GM21528 (cell line): ENCODE results near the gene CD34.

Experiments
- ATAC-seq: cut with Tn5 transposase; IDR thresholded peaks from one replicate; pipeline ENCODE4 v1.9.1; 2021; ENCODE audit warnings: mild to moderate bottlenecking, moderate library complexity; ENCODE audit not compliant: unreplicated experiment, low FRiP score

CD34 gene

DNA sequence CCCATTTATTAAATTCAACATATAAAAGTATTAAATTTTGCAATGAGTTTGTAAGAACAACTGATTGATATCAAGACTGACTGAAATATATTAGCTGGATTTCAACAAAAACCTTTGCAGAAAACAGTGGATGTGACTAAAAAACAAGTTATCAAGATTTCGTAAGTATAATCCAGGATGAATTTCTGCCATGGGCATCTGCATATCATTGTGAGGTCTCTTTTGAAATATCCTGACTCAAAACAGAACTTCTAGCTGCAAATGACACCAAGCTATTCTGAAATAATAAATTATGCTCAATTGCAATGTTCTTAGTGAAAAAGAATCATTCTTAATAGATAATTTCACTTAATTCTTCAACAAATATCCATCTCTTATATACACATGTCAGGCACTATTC lies 52.6 kb downstream of the CD34 start:
- ATAC-seq: no peak

- ATAC-seq: no peak
Measured at GRCh38 chr1:207857447-207857846, 53.5 kb downstream of the CD34 start.

- ATAC-seq: no peak
Measured at GRCh38 chr1:207856276-207857023, 54.5 kb downstream of the CD34 start.

DNA sequence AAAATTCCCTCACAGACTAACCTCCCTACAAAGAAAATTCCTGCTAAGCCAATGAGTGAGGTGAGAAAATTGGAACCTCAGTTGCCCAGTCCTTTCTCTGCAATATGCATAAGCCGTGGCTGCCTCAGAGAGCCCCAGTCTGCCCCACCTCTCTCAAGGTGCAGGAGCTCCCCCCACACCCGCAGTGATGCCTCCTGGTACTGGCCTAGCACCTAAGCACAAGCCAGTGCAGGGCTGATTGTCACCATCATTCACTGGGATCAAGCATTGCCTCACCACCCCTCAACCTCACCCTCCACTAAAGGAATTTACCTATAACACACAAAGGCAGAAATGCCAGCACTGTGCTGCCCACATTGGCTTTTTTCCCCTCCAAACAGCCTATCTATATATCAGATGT lies 56.9 kb downstream of the CD34 start:
- no peak for ATAC-seq

- ATAC-seq: no peak
Measured at GRCh38 chr1:207853372-207853757, 57.6 kb downstream of the CD34 start.

DNA sequence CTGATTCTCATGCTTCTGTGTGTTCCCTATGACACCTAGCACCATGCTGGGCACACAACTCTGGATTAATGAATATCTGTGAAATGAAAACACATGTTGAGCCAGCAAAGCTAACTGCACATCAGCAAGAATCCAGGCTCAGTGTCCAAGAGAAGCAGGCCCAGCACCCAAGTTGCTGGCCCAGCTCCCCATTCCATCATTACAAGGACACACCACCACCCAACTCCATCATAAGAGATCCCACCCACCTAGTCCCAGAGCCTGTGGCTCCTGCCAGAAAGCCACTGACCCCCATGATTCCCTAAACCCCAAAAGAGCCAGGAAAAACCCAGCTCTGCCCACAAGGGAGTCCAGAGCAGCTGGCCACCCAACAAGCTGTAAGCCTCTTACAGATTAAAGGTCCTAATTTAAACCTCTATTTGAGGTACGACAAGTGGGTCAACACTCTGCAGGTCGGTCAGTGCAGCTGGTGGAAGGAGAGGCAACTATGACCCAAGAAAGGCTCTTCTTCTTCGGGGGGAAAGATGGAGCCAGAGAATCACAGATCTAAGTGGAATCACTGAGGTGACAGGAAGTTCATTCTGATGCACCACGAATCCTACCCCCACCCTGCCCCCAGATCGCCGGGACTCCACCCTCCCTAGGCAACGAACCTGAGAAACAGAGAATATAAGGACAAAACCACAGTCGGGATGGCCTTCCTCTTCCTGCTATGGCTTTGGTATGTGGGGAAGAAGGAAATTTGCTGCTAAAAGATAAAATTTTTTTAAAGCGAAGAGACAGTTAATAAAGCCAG lies 58.2 kb downstream of the CD34 start:
- no peak for ATAC-seq

GRCh38 chr1:207851696-207852095 lies 59.2 kb downstream of the CD34 start:
- ATAC-seq: no peak

DNA sequence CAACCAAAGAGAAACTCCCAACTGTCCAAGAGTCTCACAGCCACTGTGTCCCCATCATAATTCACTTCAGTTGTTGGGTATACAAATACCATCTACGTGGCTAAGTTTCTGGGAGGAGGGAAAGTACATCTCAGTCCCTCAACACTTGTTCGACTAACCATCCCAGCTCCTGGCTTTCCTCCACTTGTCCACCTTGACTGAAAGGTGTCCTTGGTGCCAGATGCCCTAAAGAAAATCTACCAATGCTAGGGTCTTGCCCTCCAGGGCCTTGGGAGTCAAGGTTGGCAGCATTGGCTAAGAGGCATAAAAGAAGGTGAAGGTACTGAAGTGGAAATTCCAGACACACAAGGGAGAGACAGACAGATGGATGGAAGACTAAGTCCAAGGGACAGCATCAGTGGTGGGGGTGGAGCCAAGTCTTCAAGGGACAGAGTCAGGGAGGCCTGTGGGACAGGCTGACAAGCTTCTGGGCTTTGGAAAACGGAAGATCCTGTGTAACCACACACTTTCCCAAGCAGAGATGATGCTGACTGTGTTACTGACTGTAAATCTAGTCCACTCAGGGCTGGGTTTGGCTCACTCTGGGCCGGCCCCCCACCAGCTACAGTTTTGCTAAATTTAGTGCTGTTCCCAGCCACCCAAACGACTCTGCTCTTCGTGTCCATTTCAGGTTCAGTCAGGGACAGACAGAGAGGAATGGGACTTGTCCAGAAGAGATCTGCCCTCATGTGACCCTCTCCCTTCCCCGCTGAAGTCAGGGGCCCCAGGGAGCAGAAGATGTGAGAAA lies 60.1 kb downstream of the CD34 start:
- ATAC-seq: no peak

GRCh38 chr1:207849646-207850045 lies 61.3 kb downstream of the CD34 start:
- ATAC-seq: no peak

- no peak for ATAC-seq
Measured at GRCh38 chr1:207849016-207849415, 61.9 kb downstream of the CD34 start.

GRCh38 chr1:207848234-207848633 lies 62.7 kb downstream of the CD34 start:
- ATAC-seq: no peak

DNA sequence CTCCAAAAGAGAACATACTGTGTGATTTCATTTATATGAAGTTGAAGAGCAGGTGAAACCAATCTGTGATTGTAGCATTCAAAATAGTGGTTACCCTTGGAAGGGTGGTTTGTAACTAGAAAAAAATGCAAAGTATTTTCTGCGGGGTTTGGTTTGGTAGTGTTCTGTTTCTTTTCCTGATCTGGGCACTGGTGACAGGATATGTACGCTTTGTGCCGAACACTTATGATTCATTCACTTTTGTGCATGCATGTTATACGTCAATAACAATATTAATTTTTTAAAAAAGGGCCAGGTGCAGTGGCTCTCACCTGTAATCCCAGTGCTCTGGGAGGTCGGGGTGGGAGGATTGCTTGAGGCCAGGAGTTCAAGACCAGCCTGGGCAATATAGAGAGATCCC lies 63.8 kb downstream of the CD34 start:
- ATAC-seq: no peak

DNA sequence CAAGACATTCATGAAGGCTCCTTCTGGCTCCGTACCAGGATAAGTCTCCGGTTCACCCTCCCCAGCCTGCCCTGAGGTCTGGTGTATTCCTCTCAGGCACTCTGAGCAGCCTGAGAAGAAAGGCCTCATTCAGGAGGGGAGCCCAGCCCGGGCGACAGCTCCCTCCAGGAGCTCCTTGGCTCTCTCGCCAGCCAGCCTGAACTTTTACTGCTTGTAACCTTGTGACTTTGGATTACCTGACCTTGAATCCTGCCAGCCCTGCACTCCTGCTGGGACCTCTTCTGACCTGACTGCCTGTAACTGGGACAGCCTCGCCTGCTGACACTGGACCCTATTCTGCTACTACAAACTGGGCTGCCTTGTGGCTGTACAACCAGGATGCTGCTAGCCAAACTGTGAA lies 65.8 kb downstream of the CD34 start:
- no peak for ATAC-seq

DNA sequence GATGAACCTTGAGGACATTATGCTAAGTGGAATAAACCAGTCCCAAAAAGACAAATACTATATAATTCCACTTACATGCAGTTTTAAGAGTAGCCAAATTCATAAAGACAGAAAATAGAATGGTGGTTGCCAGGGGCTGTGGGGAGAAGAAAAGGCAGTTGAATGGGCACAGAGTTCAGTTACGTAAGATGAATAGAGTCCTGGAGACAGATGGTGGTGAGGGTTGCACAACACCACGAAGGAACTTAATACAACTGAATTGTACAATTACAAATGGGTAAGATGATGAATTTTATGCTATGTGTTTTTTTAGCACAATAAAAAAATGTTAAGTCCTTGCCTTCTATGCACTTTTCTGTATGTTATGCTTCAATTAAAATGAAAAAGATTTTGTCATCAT lies 66.6 kb downstream of the CD34 start:
- no peak for ATAC-seq

DNA sequence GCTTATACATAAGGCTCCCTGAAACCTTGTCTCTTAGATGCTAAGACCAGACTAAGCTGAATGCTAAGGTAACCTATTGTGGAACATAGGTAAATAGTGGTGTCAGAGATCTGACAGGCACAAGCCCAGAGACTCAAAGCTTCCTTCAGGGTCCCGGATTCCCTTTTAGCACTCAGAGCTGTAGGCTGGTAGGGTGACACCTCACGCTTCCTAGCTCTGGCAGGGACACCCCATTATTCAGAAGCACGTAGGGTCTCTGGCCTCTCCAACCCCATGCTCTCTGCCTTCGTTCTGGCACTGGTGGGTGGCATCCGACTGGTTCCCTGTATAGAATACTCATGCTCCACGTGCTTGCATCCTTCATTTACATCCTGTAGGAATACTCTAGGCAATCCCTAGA lies 68.4 kb downstream of the CD34 start:
- ATAC-seq: no peak

GRCh38 chr1:207841901-207842300 lies 69.0 kb downstream of the CD34 start:
- ATAC-seq: no peak

DNA sequence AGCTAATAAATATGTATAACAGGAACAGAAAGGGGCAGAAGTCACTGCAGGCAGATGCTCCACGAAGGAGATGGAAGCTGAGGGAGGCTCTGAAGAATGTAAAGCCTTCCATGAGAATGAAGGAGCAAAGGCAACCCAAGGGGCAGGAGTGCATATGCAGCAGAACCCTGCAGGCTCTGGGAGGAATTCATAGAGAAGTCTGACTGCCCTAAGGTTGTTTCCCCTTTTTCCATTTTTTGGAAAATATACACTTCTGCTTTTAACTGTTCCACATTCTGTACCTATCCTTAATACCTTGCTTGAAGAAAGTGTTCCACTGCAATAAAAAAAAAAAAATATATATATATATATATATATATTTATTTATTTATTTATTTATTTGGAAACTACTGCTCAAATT lies 69.6 kb downstream of the CD34 start:
- ATAC-seq: no peak

DNA sequence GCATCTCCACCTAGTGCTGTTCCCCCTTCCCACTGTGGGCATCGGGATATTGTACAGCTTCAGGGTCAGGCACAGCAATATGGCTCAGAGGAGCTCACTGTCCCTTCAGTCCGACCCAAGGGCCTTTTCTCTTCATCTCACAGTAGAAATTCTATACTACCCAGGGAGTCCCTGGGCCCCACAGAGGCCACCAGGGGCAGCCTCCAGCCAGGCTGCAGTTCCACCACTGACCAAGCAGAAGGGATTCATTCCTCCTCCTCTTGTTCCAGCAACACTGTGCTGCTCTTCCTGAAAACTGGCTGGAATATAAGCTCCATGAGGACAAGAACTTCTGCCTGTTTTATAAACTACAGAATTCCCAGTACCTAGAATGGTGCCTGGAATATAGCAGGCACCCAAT lies 70.5 kb downstream of the CD34 start:
- no peak for ATAC-seq

DNA sequence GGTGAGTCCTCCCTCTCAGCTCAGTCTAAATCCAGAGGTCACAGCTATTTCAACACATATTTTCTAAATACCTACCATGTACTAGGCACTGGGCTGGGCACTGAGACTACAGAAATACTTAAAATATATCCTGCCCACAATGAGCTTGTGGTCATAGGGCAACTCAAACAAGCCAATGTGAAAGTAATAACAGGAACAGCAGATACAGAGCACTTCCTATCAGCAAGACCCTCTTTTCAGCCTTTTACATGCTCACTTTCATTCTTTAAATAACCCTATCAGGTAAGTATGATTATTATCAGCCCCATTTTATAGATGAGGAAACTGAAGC lies 71.9 kb downstream of the CD34 start:
- no peak for ATAC-seq

DNA sequence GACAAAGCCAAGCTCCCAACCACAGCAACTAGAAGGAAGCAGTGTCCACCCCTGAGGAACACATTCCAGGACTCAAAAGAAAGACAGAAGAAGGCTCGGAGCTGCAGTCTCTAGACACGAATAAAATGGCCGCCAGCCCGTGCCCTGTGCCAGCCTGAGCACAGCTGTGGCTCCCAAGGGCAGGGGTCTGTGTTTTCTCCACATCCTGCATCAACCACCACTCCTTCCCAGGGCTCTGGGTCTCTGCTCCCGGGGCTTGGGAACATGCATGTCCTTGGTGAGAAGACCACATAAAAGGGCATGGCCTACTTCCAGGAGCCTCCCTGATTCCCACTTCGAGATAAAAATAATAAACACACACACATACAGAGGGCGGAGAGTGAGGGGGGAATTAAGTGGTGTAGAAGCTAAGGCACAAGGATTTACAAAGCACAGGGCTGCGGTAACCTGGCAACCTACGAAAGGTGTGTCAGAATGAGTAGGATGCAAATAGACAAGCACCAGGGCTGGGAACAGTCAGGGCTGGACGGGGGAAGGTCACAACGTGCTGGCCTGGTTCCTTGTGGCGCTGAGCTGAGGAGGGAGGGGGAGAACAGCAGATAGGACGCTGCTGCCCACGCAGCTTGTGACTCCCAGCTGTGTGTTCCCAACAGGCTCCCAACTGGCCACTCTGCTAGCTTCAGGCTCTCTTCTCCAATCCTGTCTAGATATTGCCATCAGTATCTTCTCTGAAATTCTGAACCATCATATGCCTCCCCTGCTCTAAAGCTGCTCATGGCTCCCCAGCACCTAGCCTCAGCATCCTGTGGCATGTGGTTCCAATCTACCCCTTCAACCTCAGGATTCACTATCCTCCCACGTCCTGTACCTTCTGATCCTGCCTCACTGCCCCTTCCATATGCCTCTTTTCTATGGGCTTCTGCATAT lies 72.5 kb downstream of the CD34 start:
- no peak for ATAC-seq
